Measurements from ENCODE around the gene MOV10L1. TPM values are rescaled to one million over a fixed set of nuclear protein-coding genes. Genes with fewer than 3 reads are reported as not detected.
A peak's percentile ranks its signal among the peaks of the same experiment; 100 is the strongest.
"Not testable (repeated sequence)": the region's sequence is repeated elsewhere in the genome, so short reads cannot be mapped to it uniquely, and the experiment has no call there.

Gene MOV10L1
- total RNA-seq, 4 donors from 2014 or later: 0.33 to 1.5 (median 1.0) TPM

GRCh38 chr22:50201191-50202129 is 111.7 kb downstream of the MOV10L1 start:
- Histone ChIP-seq H3K27ac (peak overlapping the region in 1 of 3 donors; percentile 60), H3K36me3 (peaks cover 14 to 19% of the 10 kb centered on the region in 2 donors), H3K4me3 (replicated peaks in 1 of 3) (peak overlapping the region; percentile 29 to 70 (median 51)), H3K27me3 (no peaks in the 10 kb centered on the region), H3K9me3 (no peaks in the 10 kb centered on the region), H3K4me1 (peaks cover 18 to 19% of the 10 kb centered on the region in 2 donors)
- 16 to 25% methylated on average over 13 to 19 of the region's 115 CpGs for WGBS, 2 donors
- TF ChIP-seq POLR2A (IDR thresholded peaks at IDR 0.05) (no peak), CTCF (IDR thresholded peaks at IDR 0.05) (no peak)
- intact Hi-C loops (cut with DNase I): no loop called here
- DNase-seq: peak; percentile 39 to 42

- intact Hi-C loops (cut with DNase I): no loop called here
- peak overlapping the region in 1 of 3 donors; percentile 70 for H3K4me3 ChIP-seq (replicated peaks in 1 of 3)
- H3K9me3 ChIP-seq: no peaks in the 10 kb centered on the region
- no peaks in the 10 kb centered on the region for H3K27me3 ChIP-seq
- H3K4me1 ChIP-seq: peaks cover 18 to 19% of the 10 kb centered on the region in 2 donors
- TF ChIP-seq POLR2A (IDR thresholded peaks at IDR 0.05): no peak
- no peak overlapping the region for H3K27ac ChIP-seq
- peak; percentile 76 for DNase-seq
- H3K36me3 ChIP-seq: peaks cover 19 to 23% of the 10 kb centered on the region in 2 donors
- WGBS, 2 donors: 36 to 45% methylated on average over 13 of the region's 13 CpGs
Observed at GRCh38 chr22:50202130-50202666, 112.4 kb downstream of the MOV10L1 start.

- no peak overlapping the region for H3K27ac ChIP-seq
- no peaks in the 10 kb centered on the region for H3K9me3 ChIP-seq
- WGBS, 2 donors: 96 to 98% methylated on average over 1 of the region's 1 CpG
- TF ChIP-seq POLR2A (IDR thresholded peaks at IDR 0.05) (no peak), CTCF (IDR thresholded peaks at IDR 0.05) (no peak)
- peaks cover 13 to 19% of the 10 kb centered on the region in 2 donors for H3K36me3 ChIP-seq
- H3K27me3 ChIP-seq: no peaks in the 10 kb centered on the region
- no peak for DNase-seq
- intact Hi-C loops (cut with DNase I): no loop called here
- peaks cover 18 to 19% of the 10 kb centered on the region in 2 donors for H3K4me1 ChIP-seq
- H3K4me3 ChIP-seq (replicated peaks in 1 of 3): no peak overlapping the region
Observed at GRCh38 chr22:50203288-50203687, 113.5 kb downstream of the MOV10L1 start.

- no peaks in the 10 kb centered on the region for H3K9me3 ChIP-seq
- TF ChIP-seq CTCF (IDR thresholded peaks at IDR 0.05) (no peak), POLR2A (IDR thresholded peaks at IDR 0.05) (no peak)
- H3K27me3 ChIP-seq: no peaks in the 10 kb centered on the region
- no peak for DNase-seq
- peaks cover 13 to 16% of the 10 kb centered on the region in 2 donors for H3K36me3 ChIP-seq
- intact Hi-C loops (cut with DNase I): no loop called here
- no peak overlapping the region for H3K4me3 ChIP-seq (replicated peaks in 1 of 3)
- H3K4me1 ChIP-seq: peaks cover 18 to 19% of the 10 kb centered on the region in 2 donors
- 93 to 97% methylated on average over 7 of the region's 7 CpGs for WGBS, 2 donors
- H3K27ac ChIP-seq: no peak overlapping the region
Observed at GRCh38 chr22:50204571-50204970, 114.8 kb downstream of the MOV10L1 start.

GRCh38 chr22:50204998-50205397 is 115.2 kb downstream of the MOV10L1 start:
- DNase-seq; H3K9me3 ChIP-seq; H3K27ac ChIP-seq; H3K27me3 ChIP-seq; intact Hi-C loops (cut with DNase I); H3K4me3 ChIP-seq (replicated peaks in 1 of 3): not testable (repeated sequence)
- WGBS, 2 donors: 91 to 94% methylated on average over 9 of the region's 9 CpGs
- Histone ChIP-seq H3K4me1 (peaks cover 14 to 15% of the 10 kb centered on the region in 2 donors), H3K36me3 (peaks cover 13 to 16% of the 10 kb centered on the region in 2 donors)

Measured in thyroid gland (tissue), 4 donors.